NCI-H748 treated with DMSO at 0.1 percent for 48 hours (cell line): Measurements from ENCODE around the gene ADIPOQ.
"Not testable (repeated sequence)": the region's sequence is repeated elsewhere in the genome, so short reads cannot be mapped to it uniquely, and the experiment has no call there.

Source experiments
- DNase-seq: peaks from one replicate; lab custom pipeline; 2025; lab: John Stamatoyannopoulos, UW

Gene ADIPOQ

DNA sequence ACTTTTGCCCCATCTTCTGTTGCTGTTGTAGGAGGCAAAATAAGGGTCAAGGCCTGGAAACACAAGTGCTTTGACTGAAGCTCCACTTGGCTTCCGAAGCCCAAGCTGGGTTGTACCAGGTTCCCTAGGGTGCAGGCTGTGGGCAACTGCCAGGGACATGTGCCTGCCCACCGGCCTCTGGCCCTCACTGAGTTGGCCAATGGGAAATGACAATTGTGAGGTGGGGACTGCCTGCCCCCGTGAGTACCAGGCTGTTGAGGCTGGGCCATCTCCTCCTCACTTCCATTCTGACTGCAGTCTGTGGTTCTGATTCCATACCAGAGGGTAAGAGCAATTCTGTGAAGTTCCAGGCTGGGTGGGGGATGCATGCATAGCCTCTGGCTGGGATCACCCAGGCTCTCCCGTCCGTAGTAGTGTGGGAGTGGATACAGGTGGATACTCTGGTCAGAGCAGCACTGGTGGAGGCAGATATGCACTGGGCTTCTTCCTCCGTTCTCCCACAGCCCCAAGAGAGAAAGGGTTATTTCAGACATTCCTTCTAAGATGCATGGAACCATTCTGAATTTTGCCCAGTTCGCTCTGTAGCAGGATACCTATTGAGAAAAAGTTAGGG lies at the start of gene ADIPOQ:
Gene ADIPOQ (plus strand): TSS at position 285 of the 613 bp plus-strand sequence. CDS start 10,349 bp downstream, outside the sequence.
- DNase-seq, result no peak

- no peak for DNase-seq
Observed at GRCh38 chr3:186798239-186798874, 44.2 kb upstream of the ADIPOQ start.

DNA sequence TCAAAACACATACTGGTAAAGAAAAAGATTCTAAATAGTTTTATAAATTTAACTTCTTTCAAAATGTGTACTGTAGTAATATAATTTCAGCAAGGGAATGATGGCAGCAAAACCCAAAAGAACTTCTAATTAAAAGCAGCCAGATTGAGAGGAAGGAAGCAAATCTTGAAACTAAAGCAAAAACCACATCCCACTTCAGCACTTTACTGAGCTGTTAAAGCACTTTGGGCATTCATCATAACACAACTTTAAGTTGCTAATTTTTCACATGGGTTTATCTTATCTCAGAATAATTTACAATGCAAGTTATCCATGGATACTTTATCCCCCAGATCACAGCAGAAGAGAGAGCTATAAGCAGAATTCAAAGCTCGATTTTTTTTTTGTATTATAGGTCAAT lies 42.2 kb upstream of the ADIPOQ start:
- DNase-seq, result no peak

GRCh38 chr3:186802701-186803100 lies 39.8 kb upstream of the ADIPOQ start:
- DNase-seq, result no peak

- DNase-seq, result not testable (repeated sequence)
Observed at GRCh38 chr3:186803447-186803846, 39.1 kb upstream of the ADIPOQ start.

GRCh38 chr3:186806089-186807055 lies 36.1 kb upstream of the ADIPOQ start, which contains the start of gene RFC4:
TSS of gene RFC4 (minus strand) at chr3:186806482. CDS start at chr3:186804713, 1,769 bp downstream.
- peak; percentile 43 for DNase-seq

DNA sequence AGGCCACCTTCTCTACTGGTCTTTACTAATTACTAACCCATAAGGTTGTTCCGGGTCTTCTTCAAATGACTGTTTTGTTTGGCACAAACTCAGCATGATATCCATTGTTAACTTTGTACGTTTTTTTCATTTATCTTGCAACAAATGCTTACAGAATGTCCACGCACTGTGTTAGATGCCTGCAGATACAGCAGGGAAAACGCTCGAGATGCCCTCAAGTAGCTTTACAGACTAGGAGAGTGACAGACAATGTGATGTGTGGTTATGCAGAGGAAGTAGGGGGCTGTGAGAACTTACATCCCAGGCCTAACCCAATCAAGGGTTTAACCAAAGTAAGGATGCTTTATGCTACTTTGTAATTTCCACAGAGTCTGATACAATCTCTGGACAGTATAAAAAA lies 35.3 kb upstream of the ADIPOQ start:
- DNase-seq, result no peak

DNA sequence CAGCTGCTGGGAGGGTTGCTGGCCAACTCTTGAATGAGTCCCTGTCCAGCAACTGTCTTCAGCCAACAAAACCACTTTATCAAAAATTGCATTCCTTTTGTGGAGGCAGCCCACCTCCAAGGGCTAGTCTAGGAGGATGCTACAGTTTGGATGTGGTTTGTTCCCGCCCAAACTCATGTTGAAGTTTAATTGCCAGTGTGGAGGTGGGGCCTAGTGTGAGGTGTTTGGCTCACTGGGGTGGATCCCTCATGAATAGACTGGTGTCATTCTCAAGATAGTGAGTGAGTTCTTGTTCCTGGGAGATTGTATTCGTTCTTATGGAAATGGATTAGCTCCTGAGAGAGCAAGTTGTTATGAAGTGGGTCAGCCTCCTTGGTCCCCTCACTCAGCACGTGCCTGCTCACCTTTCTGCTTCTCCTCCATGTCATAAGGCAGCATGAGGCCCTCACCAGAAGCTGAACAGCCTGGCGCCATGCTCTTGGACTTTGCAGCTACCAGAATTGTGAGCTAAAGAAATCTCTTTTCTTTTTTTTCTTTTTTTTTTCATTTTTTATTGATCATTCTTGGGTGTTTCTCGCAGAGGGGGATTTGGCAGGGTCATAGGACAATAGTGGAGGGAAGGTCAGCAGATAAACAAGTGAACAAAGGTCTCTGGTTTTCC lies 32.0 kb upstream of the ADIPOQ start:
- DNase-seq, result no peak

- DNase-seq, result not testable (repeated sequence)
Observed at GRCh38 chr3:186811313-186811712, 31.2 kb upstream of the ADIPOQ start.

GRCh38 chr3:186814100-186814499 lies 28.4 kb upstream of the ADIPOQ start:
- DNase-seq, result no peak

GRCh38 chr3:186815435-186815834 lies 27.1 kb upstream of the ADIPOQ start:
- no peak for DNase-seq

GRCh38 chr3:186818516-186818915 lies 24.0 kb upstream of the ADIPOQ start:
- no peak for DNase-seq

- DNase-seq, result no peak
Observed at GRCh38 chr3:186818956-186819355, 23.6 kb upstream of the ADIPOQ start.

DNA sequence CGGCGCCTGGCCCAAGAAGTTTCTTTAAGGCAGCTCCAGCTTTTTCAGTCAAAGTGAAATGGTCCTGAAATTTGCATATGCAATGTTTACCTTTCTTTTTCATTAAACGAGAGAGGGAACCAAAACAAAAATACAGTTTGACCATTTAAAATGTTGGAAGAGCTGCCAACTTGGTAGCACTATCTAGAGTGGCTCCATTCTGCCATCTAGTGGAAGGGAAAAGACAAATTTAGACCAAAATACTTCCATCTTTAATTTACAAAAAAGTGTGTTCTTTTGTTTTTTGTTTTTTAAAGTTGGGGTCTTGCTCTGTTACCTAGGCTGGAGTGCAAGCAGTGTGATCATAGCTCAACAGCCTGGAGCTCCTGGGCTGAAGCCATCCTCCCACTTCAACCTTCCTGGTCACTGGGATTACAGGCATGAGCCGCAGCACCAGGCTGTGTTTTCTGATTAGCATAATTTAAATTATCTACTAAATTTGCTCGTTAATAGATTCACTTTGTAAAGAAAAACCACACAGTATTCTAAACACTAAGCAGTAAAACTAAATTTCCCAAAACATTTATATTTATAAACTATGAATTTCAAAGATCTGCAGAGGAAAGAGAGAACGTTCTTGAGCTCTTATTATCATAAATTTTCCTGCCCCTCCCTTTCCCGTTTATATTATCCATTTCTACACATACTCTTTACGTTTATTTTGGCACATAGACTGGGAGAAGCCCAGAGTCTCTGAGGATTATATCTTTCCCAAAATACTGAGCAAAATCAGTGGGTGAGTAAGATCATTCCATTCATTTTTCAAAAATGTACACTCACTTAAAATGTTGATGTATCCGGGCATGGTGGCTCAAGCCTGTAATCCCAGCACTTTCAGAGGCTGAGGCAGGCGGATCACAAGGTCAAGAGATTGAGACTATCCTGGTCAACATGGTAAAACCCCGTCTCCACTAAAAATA lies 20.8 kb upstream of the ADIPOQ start:
- DNase-seq, result peak; percentile 3

GRCh38 chr3:186822388-186822759 lies 20.1 kb upstream of the ADIPOQ start:
- not testable (repeated sequence) for DNase-seq

DNA sequence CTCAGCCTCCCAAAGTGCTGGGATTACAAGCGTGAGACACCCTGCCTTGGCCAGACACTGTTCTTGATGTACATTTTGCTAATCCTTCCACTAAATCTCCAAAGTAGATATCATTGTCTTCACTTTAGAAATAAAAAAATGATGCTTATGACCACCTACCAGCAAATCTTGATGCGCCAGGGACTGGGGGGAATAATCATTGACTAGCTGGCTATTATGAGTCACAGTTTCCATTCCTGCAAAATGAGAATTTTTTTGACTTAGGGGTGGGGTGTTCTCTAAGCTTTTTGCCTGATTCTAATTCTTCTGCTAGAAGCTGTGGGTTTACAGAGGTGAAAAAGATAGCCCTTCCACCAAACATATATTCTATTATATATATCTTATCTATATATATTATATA lies 19.1 kb upstream of the ADIPOQ start:
- no peak for DNase-seq

- no peak for DNase-seq
Observed at GRCh38 chr3:186824430-186825139, 17.9 kb upstream of the ADIPOQ start.

DNA sequence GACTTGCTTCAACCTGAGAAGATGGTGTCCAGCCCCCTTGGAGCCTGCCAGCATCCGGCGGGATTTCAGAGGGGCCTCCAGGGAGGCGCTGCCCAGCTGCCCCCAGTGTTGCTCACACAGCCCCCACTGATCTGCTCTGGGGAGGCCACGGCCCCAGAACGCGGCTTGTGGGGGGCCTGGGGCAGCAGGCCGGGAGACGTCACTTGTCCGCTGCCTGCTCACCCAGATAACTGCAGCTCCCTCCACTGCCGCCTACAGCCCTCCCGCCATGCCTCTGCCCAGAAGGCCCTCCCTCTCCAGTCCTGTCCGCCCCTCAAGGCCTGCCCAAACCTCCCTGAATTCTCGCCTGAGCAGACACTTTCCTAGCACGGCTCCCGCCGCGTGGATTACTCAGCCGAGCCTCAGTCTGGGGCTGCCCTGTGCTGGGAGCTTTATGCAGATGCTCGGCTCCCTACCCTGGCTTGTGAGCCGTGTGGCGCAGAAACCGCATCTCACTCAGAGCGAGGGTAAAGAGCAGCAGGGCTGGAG lies 17.2 kb upstream of the ADIPOQ start:
- no peak for DNase-seq

DNA sequence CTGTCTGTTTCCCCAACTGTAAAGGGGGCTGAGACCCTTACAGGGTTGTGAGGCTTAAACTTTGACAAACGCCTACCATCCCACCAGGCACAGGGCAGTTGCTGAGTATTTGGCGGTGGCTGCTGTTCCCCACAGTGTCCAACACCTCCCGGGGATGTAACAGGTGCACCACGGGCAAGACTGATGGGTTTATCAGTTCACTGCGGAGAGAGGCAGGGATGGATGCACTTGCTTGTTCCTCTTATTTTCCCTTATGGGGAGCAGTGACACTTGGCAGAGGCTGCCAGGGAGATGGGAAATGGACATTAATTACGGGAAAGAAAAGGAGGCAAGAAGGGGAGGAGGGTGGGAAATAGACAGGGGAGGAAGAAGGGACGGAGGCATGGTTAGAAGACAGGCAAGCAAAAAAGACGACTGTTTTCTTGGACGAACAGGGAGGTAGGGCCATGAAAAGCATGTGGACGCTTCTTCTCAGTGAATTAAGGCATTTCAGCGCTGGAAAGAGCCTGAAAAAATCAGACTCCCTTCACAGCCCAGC lies 16.6 kb upstream of the ADIPOQ start:
- no peak for DNase-seq
